ENCODE measurements around the gene PDZRN3.

Gene PDZRN3

DNA sequence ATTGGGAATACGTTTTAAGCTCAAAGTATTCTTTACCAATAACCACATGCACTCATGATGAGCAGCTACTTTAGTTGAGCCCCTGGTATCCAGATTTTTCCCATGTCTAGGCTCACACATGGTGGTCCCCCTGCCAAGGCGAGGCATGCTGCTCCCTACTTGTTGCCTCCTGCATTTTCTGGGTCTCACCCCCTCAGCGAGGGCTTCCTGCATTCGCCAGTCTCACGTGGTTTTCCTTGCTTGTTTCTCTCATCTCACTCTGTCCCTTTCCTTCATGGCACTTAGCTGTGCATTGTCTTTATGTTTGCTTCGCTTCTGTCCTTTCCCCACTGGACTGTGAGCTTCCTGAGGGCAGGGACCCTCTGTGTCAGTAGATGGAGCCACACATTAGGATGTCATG, 99.2 kb downstream of the PDZRN3 start:
- DNase-seq, result no peak

DNA sequence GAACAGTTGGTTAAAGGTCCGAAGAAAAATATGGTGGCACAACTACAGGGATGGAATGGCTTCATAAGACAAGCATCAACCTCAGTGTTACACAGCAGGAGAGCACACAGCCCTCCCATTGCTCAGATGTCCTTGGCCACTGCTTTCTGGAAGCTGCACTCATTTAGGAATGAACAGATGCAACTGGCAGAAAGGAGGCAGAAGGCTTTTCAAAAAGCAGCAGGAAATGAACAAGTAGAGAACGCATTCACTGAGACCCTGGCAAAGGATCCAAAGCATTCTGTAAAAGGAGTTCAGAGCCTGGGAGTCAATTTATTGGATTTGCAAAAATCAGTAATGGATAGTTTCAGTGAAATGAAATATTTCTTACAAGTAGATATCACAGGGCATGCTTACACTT, 101.1 kb downstream of the PDZRN3 start:
- peak in 1 of 56 donors; percentile 7 for DNase-seq

GRCh38 chr3:73521734-73522336, 102.9 kb downstream of the PDZRN3 start:
- DNase-seq, result no peak

DNA sequence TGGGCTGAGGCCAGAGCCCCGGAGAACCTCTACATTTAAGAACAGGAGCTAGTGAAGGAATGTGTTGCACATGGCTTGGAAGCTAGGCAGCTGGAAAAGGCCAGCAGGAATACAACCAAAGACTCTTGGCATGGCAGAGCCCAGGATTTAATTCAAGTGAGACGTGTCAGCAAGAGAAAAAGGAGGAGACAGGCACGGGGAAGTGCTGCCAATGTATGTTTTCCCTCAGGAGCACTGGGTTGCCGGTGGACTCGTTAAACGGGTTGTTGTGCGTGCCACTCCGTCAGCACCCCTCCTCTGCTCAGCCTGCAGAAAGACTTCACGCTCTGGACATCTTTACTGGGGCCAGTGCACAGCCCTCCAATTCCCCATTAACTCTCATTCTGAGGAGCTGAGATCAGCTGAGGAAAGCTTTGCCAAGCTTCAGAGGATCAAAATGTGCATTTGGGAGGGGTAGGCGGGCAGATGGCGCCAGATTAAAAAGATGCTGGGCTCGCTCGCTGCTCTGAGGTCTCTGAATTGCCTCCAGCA, 103.7 kb downstream of the PDZRN3 start:
- peak in 25 of 56 donors; percentile 4 to 54 (median 17) for DNase-seq

DNA sequence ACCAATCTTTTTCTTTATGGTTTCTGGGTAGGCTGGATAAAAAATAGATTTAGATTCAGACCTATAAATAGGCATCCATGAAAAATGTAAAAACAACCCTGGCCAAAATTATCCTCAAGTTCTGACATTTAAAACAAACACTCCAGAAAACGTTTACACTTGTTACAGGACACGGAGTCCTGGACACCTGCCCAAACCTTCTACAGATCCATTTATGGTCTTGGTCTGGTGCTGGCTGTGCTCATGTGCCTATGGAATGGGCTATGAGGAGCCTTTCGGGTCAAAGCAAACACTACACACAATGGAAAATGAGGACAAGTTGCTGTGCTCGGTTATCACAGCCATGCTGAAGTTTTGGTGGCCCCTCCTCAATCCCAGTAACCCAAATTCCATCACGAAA, 108.1 kb downstream of the PDZRN3 start:
- no peak for DNase-seq

DNA sequence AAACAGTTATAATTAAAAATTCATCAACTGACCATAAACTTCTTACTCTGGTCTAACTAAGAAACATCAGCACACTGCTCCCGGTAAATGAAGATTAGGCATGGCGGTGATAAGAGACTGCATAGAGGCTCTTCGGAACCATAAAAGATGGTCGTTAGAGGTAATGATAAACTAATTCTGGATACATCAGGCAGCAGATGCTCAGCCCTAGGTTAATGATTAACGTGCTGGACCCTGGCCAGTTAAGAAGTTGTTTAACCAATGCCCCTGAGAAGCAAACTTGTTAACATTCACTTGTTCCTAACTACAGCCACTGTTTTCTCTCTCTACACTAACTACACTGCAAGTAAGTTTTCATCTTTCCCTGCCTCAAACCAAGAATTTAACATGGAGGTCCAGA, 111.5 kb downstream of the PDZRN3 start:
- no peak for DNase-seq

DNA sequence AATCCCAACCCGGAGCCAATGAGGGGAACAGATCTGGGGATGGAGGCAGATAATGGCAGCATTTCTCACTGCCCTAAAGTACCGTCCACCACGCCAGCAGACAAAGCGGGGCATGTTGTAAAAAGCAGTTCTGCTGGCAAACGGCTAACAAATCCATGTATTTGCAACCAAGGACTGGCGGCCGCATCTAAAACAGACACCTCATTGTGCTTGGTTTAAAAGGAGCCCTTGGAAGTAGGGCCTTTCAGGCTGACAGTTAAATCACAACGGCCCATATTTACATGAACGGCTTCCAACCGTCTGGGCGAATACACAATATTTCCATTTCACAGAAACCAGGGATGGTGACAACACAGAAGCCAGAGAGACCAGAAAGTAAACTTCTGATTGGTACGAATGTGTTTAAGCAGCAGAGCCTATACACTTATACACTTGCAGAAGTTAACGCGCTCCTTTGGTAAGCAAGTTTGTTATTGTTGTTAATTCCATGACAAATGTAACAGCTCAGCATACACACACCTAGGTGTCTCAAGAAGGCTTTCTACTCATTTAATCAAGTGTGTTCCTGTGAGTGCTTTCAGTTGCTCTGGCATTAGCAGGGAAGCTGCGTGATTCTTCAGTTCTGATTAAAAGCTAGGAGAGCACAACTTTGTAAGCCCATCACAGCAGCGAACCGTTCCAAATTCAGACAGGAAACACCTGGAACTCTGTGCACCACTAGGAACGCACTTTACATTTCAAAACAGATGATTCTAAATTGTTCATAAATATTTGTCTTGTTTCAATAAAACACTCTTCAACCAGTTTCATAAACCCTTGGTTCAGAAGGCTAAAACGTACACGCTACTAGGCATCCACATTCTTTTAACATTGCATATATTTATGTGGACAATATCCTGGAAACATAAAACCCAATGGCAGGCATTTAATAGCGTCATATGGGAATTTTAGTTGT, 112.9 kb downstream of the PDZRN3 start:
- peak in 40 of 56 donors; percentile 7 to 72 (median 26) for DNase-seq

- DNase-seq, result no peak
Measured at GRCh38 chr3:73510784-73511183, 114.0 kb downstream of the PDZRN3 start.

- no peak for DNase-seq
Measured at GRCh38 chr3:73510334-73510733, 114.4 kb downstream of the PDZRN3 start.

DNA sequence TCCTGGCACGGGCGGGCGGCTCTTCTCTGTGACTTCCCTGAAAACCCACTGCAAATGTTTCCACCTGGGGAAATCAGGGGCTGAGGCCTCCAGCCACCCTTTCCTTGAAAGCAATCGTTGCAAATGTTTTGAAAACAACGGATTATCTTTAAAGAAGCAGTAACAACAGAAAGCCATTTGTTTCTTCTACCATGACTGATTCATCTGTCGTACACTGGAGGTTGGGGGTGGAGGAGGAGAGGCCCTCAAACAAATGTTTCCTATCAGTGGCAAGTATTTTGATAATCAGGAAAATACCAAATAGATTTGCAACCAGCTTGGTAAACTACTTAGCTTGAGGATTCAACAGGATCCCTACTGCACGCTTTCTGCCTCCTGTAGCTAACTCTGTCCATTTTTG, 114.9 kb downstream of the PDZRN3 start:
- no peak for DNase-seq

DNA sequence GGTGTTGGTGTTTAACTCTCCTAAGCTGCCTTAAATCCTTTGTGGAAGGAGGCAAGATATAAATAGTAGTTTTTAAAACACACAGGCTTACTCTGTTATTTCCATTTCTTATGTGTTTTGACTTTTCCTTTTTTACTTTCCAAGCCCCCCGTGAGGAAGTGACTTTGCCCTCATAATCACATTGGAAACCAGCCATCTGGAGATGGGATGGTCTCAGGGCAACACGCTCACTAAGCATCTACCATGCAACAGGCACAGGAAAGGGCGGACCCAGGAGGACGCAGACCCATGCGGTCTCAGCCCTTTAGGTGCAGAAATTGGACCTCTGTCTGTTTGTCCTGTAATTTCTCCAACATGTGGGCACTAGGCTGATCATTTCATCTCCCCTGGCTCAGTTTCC, 115.7 kb downstream of the PDZRN3 start:
- DNase-seq, result no peak

- DNase-seq, result peak in 25 of 56 donors; percentile 4 to 72 (median 17)
Measured at GRCh38 chr3:73508330-73508954, 116.3 kb downstream of the PDZRN3 start.

- no peak for DNase-seq
Measured at GRCh38 chr3:73504852-73505251, 119.9 kb downstream of the PDZRN3 start.

DNA sequence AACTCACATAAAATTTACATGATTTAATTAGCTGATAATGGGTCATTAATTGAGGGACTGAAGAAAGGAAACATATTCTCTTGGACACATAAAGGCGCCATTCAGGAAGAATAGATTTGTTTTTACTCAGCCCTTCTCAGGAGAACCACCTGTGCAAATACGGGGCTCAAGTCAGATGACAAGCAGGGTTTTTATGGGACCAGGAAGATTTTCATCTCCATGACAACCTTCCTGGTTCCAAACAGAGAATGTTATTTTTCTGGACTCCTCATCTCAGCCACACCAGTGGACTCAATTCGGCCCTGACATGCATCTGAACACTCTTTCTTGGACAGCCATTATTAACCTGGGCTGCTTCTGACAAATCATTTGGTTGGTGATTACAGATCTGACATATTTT, 120.5 kb downstream of the PDZRN3 start:
- no peak for DNase-seq

DNA sequence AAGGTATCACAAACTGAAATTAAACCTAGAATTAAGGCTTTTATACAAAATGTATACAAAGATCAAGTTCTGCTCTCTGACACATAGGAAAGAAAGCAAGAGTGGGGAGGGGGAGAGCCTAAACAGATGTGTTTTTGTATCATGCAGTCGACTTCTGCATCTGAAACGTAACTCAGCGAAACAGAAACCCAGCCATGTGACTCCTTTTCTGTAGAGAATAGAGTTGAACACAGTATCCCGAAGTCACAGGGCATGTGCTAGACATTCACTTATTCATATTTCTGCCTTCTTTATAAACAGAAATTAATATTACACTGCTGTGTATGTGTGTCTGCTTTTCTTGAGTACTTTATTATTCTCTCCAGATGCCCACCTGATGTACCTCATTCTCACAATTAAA, 121.0 kb downstream of the PDZRN3 start:
- no peak for DNase-seq

GRCh38 chr3:73502609-73503583, 121.8 kb downstream of the PDZRN3 start:
- DNase-seq, result peak in 43 of 56 donors; percentile 3 to 86 (median 44)

- DNase-seq, result no peak
Measured at GRCh38 chr3:73500321-73500720, 124.4 kb downstream of the PDZRN3 start.

- no peak for DNase-seq
Measured at GRCh38 chr3:73499787-73500186, 125.0 kb downstream of the PDZRN3 start.

DNA sequence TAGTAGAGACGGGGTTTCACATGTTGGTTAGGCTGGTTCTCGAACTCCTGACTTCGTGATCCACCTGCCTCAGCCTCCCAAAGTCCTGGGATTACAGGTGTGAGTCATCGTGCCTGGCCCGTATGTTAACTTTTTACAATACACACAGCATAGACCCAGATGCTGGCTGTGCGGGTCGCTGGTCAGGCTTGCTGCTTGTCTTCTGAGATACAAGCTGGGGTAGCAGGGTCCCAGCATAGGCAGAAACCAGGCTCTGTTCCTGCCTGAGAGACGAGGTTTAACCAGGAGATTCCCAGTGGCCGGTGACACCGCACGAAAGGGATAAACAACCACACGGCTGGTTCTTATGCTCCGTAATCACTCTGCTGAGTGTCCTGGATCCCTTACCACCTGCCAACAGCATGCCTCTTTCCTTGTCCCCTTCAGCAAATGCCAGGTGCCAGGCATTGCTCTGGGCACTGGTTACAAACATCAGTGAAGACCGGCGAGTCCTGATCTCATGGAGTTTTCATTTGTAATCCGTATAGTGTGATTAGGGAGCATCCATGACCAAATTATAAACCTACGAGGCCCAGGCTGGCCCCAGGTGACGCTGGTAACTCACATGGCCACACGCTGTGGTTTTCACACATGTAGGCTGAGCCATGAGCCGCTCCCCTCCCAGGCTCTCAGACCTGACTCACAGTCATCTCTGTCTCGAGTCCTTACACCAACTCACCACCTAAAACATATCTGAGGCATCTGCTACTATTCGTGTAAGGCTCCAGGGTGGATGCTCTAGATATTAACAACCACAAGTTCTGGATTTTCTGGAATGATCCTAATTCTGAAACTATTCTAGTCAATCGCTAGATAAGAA, 125.7 kb downstream of the PDZRN3 start:
- no peak for DNase-seq

All from nucleus accumbens (tissue), 56 donors.